Mammary epithelial cell (primary cell): ENCODE data around the gene PSMG1.

Experiments
- CTCF ChIP-seq, 2 donors: IDR thresholded peaks in 1 of 2; conservative IDR thresholded peaks in 1 of 2; 2 replicates each; pipeline ENCODE4 v1.5.1; 2011 to 2012; ENCODE audit warnings: inconsistent platforms in 2 of 2, low read length in 2 of 2, mild to moderate bottlenecking in 2 of 2, control low read depth in 1 of 2, low read depth in 1 of 2; ENCODE audit not compliant: insufficient read depth in 1 of 2; ENCODE audit errors: extremely low read depth in 1 of 2
- EZH2 ChIP-seq: IDR thresholded peaks from 2 replicates; pipeline ENCODE4 v1.6.1; 2012; ENCODE audit warnings: low read length, inconsistent platforms, borderline replicate concordance

GRCh38 chr21:39204134-39204533 is 20.9 kb upstream of the PSMG1 start:
- TF ChIP-seq CTCF (conservative IDR thresholded peaks at IDR 0.05 in 1 of 2, IDR thresholded peaks at IDR 0.05 in 1 of 2; ENCODE audit: extremely low read depth in 1 of 2, insufficient read depth in 1 of 2, low read depth in 1 of 2, low read length in 2 of 2) (peak; percentile 17 to 27), EZH2 (no peak)
